Spleen (tissue), 7 donors: Measurements from ENCODE around the gene FEN1.

ENCODE experiments used
- CTCF ChIP-seq, 11 experiments: fragments of 200-600 bp in 7 of 11; fragments of 450-650 bp in 4 of 11; sonication (generic) in 4 of 11; IDR thresholded peaks in 8 of 11; conservative IDR thresholded peaks in 3 of 11; 1 replicate in 7 of 11; 2 replicates in 4 of 11; pipeline versions ENCODE4 v1.4.0 to v1.8.0; 2016 to 2021; ENCODE audit warnings: antibody characterized with exemption in 11 of 11, inconsistent platforms in 4 of 11, mild to moderate bottlenecking in 1 of 11
- POLR2A ChIP-seq, 3 donors: fragments of 450-650 bp; IDR thresholded peaks; one replicate each; pipeline ENCODE4 v1.5.1; 2017; ENCODE audit warnings: antibody characterized with exemption in 3 of 3, mild to moderate bottlenecking in 1 of 3
- POLR2AphosphoS5 ChIP-seq, 3 donors: sonication (generic); formaldehyde crosslinking; IDR thresholded peaks; one replicate each; pipeline ENCODE4 v1.5.1; 2017; ENCODE audit warnings: antibody characterized with exemption in 3 of 3
- donor health status: DM: no; HTN: no; CAD: no; lungs with moderate emphysema.
- donor health status: DM: no; HTN: no; CAD: no.
- donor health status: DM: no; HTN: no; CAD: no.

- TF ChIP-seq CTCF (IDR thresholded peaks at IDR 0.05 in 8 of 11, conservative IDR thresholded peaks at IDR 0.05 in 3 of 11), result no peak
- TF ChIP-seq POLR2A (IDR thresholded peaks at IDR 0.05), result no peak
- no peak for TF ChIP-seq POLR2AphosphoS5 (IDR thresholded peaks at IDR 0.05)
These were observed 49.2 kb downstream of the FEN1 start for GRCh38 chr11:61841636-61842527.
